NCI-H187 treated with DMSO at 0.1 percent for 48 hours (cell line): ENCODE data around the gene CABP1.

Experiments used
- DNase-seq: peaks from one replicate; lab custom pipeline; 2025; lab: John Stamatoyannopoulos, UW

CABP1 gene

GRCh38 chr12:120693848-120694247 lies 53.4 kb downstream of the CABP1 start:
- no peak for DNase-seq

- no peak for DNase-seq
These were observed 56.2 kb downstream of the CABP1 start for GRCh38 chr12:120696626-120697025.

GRCh38 chr12:120697344-120697743 lies 56.9 kb downstream of the CABP1 start:
- no peak for DNase-seq

GRCh38 chr12:120698665-120699064 lies 58.2 kb downstream of the CABP1 start:
- DNase-seq: no peak

- no peak for DNase-seq
These were observed 59.1 kb downstream of the CABP1 start for GRCh38 chr12:120699553-120699952.

GRCh38 chr12:120700886-120701285 lies 60.5 kb downstream of the CABP1 start:
- no peak for DNase-seq

- DNase-seq: no peak
These were observed 62.2 kb downstream of the CABP1 start for GRCh38 chr12:120702637-120703036.

- no peak for DNase-seq
These were observed 63.0 kb downstream of the CABP1 start for GRCh38 chr12:120703311-120703942.

GRCh38 chr12:120705618-120706017 lies 65.2 kb downstream of the CABP1 start:
- DNase-seq: no peak

GRCh38 chr12:120706029-120706428 lies 65.6 kb downstream of the CABP1 start:
- no peak for DNase-seq

- no peak for DNase-seq
These were observed 68.2 kb downstream of the CABP1 start for GRCh38 chr12:120708651-120709050.

GRCh38 chr12:120710031-120710804 lies 69.8 kb downstream of the CABP1 start, which contains the start of gene UNC119B:
UNC119B (plus strand) TSS chr12:120710458; CDS start chr12:120710475, 17 bp downstream.
- DNase-seq: no peak

- DNase-seq: no peak
These were observed 70.4 kb downstream of the CABP1 start for GRCh38 chr12:120710805-120711296.

- DNase-seq: no peak
These were observed 71.0 kb downstream of the CABP1 start for GRCh38 chr12:120711411-120711810.

- no peak for DNase-seq
These were observed 72.2 kb downstream of the CABP1 start for GRCh38 chr12:120712610-120713009.

GRCh38 chr12:120713861-120714482 lies 73.5 kb downstream of the CABP1 start:
- peak; percentile 66 for DNase-seq
